PC-3 (cell line): ENCODE measurements around the gene CHRM2.

Experiments used
- EZH2 ChIP-seq: fragments of 300-600 bp; sonication (generic); IDR thresholded peaks from one replicate; pipeline ENCODE4 v1.6.1; 2017; ENCODE audit warnings: antibody characterized with exemption, mild to moderate bottlenecking, low read length; ENCODE audit not compliant: unreplicated experiment
- EZH2phosphoT487 ChIP-seq: fragments of 300-600 bp; sonication (generic); IDR thresholded peaks from 2 replicates; pipeline ENCODE4 v1.6.1; 2018; ENCODE audit warnings: mild to moderate bottlenecking, antibody characterized with exemption, low read length, borderline replicate concordance
- TF ChIP-seq, protein P1 (sequence below): fragments of 300-600 bp; sonication (generic); conservative IDR thresholded peaks from 2 replicates; pipeline ENCODE4 v1.5.1; 2017; ENCODE audit warnings: antibody characterized with exemption, low read depth, mild to moderate bottlenecking, low read length

DNA sequence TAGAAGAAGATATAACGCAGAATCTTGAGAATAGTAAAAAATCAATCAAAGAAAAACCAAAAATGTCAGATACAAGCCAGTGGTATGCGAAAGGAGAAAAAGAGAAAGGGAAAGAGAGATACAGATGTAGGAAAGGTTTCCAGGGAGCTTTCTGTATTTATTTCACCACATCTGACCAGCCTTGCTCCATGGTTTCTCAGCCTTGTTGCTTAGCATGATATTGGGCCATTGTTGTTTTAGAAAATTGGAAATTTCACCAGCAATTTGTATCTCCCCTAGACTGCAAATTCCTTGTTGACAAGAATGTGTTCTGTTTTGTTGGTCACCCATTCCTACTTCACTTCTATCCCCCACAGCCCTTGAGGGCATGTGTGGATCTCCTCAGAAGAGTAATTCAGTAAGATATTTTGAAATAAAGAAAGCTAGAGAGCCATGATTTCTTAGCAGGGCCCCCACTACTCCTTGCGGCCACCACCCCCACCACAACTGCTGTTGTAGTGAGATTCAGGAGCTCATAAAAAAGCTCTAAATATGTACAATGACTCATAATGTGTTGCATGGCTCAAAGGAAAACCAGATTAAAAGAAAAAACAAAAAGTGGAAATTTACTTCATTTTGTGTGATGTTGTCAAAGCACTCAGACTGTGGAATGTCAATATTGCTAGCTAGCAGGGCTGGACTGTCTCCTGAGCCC is 138.7 kb downstream of the CHRM2 start:
- TF ChIP-seq, protein P1, sequence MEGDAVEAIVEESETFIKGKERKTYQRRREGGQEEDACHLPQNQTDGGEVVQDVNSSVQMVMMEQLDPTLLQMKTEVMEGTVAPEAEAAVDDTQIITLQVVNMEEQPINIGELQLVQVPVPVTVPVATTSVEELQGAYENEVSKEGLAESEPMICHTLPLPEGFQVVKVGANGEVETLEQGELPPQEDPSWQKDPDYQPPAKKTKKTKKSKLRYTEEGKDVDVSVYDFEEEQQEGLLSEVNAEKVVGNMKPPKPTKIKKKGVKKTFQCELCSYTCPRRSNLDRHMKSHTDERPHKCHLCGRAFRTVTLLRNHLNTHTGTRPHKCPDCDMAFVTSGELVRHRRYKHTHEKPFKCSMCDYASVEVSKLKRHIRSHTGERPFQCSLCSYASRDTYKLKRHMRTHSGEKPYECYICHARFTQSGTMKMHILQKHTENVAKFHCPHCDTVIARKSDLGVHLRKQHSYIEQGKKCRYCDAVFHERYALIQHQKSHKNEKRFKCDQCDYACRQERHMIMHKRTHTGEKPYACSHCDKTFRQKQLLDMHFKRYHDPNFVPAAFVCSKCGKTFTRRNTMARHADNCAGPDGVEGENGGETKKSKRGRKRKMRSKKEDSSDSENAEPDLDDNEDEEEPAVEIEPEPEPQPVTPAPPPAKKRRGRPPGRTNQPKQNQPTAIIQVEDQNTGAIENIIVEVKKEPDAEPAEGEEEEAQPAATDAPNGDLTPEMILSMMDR = no peak
- TF ChIP-seq EZH2 (no peak), EZH2phosphoT487 (no peak)
